Epithelial cell of esophagus (primary cell): ENCODE results near the gene CAMSAP1.
A peak's percentile ranks its signal among the peaks of the same experiment; 100 is the strongest.
"Not testable (repeated sequence)": the region's sequence is repeated elsewhere in the genome, so short reads cannot be mapped to it uniquely, and the experiment has no call there.

ENCODE experiments used
- DNase-seq: peaks from one replicate; pipeline ENCODE4 v3.0.0; 2010; ENCODE audit warnings: low read depth
- H3K4me3 ChIP-seq: 2 replicates; pipeline ENCODE4 v1.5.1; 2011; ENCODE audit warnings: mild to moderate bottlenecking, low read length, control low read depth
- CTCF ChIP-seq: IDR thresholded peaks from 2 replicates; pipeline ENCODE4 v1.5.1; 2011; ENCODE audit warnings: low read depth, mild to moderate bottlenecking, low read length, control low read depth, inconsistent platforms; ENCODE audit not compliant: insufficient read depth; ENCODE audit errors: missing control alignments

The CAMSAP1 gene

GRCh38 chr9:135945969-135946368 is 38.6 kb upstream of the CAMSAP1 start:
- H3K4me3 ChIP-seq: no peak overlapping the region
- DNase-seq: no peak
- no peak for TF ChIP-seq CTCF

- no peak overlapping the region for H3K4me3 ChIP-seq
- DNase-seq: no peak
- TF ChIP-seq CTCF: no peak
Observed at GRCh38 chr9:135944444-135945252, 37.3 kb upstream of the CAMSAP1 start.

- not testable (repeated sequence) for H3K4me3 ChIP-seq, DNase-seq
Observed at GRCh38 chr9:135943604-135944003, 36.3 kb upstream of the CAMSAP1 start.

GRCh38 chr9:135941288-135941995 is 34.1 kb upstream of the CAMSAP1 start:
- TF ChIP-seq CTCF: no peak
- no peak overlapping the region for H3K4me3 ChIP-seq
- DNase-seq: no peak

- DNase-seq: peak; percentile 72
- no peak for TF ChIP-seq CTCF
- H3K4me3 ChIP-seq: no peak overlapping the region
Observed at GRCh38 chr9:135939351-135940265, 32.3 kb upstream of the CAMSAP1 start.

GRCh38 chr9:135937521-135938489 is 30.5 kb upstream of the CAMSAP1 start:
- no peak overlapping the region for H3K4me3 ChIP-seq
- DNase-seq: no peak
- TF ChIP-seq CTCF: no peak
